Right forelimb (tissue), 1 donor: ENCODE results near the gene NDRG2.

Source experiments
- DNase-seq: peaks from one replicate; pipeline ENCODE4 v3.0.0-alpha.2; 2018

The NDRG2 gene

DNA sequence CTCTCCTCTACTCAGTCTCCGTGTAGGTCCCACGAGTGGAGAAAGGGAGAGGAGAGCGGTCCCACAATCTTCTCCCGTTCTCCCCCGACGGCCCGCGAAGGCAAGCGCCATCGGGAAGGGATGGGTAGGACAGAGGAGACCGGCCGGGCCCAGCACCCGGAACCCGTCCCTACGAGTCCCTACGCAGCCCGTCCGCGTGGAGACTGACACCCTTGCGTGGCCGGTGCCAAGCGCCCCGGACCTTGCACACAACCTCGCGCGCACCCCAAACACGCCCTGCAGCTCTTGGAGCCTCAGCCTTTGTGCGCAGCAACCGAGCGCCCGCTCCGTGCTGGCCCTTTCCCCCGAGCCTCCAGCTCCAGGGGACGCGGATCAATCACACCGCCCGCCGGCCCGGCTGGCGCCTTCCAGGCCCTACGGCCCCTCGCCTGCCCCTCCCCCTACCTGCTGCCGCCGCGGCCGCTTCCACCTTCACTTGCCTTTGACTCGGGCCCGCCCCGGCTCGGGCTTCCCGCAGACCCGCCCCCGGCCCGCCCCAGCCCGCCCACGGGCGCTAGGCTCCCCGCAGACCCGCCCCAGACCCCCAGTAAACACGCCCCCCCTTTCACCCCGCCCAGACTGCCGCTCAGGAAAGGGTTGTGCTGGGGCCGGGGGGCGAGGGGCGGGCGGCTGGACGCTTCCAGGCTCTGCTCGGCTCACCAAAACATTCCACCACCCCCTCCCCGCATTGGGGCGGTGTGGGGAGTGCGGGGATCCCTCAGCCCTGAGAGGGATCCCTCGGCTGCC is at the start of gene NDRG2:
Gene NDRG2 (minus strand): TSS at position 477 of the 786 bp plus-strand sequence. CDS start 1,746 bp downstream, outside the sequence.
- DNase-seq, result peak; percentile 87

DNA sequence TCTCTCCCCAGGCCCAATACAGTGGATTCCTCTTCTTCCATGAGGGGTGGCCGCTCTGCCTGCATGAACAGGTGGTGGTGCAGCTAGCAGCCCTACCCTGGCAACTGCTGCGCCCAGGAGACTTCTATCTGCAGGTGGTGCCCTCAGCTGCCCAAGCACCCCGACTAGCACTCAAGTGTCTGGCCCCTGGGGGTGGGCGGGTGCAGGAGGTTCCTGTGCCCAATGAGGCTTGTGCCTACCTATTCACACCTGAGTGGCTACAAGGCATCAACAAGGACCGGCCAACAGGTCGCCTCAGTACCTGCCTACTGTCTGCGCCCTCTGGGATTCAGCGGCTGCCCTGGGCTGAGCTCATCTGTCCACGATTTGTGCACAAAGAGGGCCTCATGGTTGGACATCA is 49.1 kb upstream of the NDRG2 start:
- no peak for DNase-seq

DNA sequence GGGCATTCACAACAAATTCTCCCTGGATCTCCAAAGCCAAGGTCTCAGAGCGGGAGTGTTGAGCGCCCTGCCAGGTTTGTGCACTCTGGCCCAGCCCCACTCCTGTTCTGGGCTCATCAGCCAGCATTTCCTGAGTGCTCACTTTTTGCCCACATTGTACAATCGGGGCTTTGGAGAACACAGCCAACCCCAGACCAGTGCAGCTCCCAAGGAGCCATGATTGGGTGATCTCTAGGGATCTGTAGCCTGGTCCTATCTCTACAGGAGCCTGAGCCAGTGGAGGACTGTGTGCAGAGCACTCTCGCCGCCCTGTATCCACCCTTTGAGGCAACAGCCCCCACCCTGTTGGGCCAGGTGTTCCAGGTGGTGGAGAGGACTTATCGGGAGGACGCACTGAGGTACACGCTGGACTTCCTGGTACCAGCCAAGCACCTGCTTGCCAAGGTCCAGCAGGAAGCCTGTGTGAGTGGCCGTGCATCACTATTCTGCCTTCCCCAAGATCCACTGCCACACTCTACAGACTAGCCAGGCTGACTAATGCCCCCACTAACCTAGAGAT is 48.0 kb upstream of the NDRG2 start:
- no peak for DNase-seq

DNA sequence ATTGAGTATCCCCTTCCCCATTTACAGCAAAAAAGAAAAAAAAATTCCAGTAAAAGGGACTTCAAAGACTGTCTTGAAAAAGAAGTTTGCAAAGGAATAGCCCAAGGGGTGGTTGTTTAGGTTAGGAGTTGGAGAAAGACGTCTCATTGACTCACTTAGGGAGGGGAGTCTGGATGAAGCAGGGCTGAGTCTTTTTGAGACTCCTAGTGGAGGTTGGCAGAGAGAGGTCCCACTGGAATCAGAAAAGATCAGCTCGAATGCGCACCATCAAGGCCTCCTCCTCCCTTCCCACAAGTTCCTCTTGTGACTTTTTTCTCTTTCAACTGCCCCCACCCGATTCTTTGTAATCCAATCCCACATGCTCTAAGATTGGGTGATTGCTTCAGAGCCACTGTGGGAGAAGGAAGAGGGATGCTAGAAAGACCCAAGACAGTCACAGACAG is 47.2 kb upstream of the NDRG2 start:
- no peak for DNase-seq

DNA sequence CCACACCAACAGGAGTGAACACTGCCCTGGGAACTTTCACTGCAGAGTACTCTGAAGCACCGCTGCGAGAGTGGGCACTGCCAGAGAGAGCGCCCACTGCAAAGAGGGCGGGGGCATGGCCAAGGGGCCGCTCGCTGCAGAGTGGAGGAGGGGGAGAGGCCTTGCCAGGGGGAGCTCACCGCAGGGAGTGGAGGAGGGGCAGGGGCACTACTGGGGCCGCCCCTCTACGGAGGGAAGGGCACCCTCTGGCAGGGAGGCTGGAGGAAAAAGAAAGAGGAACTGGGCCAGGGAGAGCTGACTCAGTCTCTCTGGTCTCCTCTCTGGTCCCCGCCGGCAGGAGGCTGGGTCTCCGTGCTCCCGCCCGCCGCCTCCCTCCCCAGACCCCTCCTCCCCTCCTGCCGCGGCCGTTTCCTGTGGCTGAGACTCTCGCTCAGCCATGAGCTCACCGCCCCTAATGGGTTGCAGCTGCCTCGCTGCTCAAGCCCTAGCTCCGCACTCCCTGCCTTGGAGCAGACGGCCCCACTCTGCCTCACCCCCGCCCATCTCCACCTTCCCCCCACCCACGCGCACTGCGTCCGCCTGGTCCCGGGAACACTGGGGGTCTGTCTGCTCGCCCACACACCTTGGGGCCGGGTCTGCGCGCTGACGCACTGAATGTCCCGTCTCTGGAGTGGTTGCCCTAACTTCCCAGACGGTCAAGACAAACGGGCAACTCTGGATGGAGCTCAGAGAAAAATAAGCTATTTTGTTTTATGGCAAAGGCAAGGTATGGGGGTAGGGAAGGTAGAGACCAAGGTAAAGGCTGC is 46.6 kb upstream of the NDRG2 start:
- DNase-seq, result peak; percentile 95

DNA sequence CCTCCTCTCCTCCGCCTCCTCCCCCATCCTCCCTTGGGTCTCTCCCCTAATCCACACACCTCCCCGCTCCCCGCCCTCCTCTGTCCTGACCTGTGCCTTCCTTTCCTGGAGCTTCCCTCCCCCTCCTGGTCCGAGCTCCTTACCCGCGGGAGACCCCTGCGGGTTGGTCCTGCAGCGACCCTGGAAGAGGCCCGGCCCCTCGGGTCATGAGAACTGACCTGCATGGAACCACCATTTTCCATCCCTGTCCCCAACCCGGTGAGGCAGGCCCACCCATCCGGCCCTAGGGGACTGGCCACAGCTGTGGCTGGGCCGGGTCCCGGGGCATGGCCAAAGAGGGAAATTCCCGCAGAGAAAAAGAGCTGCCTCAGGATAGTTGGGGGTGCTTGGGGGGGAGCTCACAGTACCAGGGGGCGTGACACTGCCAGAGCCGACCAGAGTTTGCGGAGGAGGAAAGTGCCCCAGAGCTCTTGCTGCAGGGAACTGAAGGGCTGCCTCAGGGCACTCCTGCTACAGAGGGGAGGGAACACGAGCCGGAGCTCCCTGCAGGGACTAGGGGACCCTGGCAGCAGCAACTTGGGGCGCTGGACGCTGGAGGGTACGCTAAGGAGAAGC is 45.9 kb upstream of the NDRG2 start:
- peak; percentile 80 for DNase-seq

DNA sequence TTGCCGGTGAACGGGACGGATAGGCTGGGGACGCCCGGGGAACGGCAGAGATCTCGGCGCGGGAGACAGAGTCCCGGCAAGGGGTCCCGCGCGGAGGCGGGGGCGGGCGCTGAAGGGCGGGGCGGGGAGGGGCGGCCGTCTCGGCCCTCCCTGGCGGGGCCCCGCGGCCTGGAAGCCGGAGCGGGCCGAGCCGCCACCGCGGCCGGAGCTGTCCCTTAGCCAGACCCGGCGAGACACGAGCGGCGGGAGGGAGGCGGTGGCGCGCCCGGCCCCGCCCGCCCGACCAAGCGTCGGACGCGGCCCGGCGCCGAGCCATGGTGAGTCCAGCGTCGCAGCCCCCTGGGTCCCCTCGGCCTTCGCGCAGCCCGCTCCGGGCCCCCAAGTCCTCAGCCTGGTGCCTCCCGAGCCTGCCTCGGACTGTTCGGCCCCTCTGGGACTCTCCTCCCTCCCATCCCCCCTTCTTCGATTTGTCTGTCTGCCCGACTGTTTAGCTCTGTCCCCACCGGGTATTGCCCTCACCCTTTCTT is 45.3 kb upstream of the NDRG2 start, which contains the start of gene ARHGEF40:
Gene ARHGEF40 (plus strand): TSS at position 222 of the 527 bp plus-strand sequence. CDS start 93 bp downstream, at position 315.
- DNase-seq, result peak; percentile 86

DNA sequence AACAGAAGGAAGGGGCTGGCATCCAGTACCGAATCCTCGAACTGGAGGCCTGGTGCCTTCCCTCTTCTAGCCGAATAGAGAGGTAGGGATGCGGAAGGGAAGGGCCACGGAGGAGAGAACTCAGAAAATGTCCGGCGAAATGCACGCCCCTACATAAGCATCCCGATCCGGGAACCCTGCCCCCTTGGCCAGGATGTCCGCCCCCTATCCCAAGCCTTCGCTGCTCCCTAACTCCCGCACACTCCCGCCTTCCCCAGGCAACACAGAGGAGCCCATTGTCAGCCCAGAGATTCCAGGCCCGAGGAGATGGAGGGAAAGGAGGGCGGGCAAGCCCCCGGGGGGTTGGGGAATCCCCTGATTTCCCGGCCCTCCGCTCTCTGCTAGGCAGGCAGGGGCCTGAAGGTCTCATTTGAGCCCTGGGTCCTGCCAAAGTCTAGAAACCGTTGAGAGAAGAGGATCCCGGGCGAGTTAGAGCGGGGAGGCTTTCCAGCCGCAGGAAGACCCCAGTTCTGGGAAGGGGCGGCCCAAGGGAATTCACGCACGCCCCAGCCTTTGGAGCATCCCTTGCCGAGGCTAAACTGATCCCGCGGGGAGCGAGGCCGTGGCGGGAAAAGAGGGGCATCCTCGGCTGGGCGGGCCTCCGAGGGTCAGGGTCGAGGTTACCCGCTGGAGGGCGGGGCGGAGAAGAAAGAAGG is 44.7 kb upstream of the NDRG2 start:
- DNase-seq, result peak; percentile 88

DNA sequence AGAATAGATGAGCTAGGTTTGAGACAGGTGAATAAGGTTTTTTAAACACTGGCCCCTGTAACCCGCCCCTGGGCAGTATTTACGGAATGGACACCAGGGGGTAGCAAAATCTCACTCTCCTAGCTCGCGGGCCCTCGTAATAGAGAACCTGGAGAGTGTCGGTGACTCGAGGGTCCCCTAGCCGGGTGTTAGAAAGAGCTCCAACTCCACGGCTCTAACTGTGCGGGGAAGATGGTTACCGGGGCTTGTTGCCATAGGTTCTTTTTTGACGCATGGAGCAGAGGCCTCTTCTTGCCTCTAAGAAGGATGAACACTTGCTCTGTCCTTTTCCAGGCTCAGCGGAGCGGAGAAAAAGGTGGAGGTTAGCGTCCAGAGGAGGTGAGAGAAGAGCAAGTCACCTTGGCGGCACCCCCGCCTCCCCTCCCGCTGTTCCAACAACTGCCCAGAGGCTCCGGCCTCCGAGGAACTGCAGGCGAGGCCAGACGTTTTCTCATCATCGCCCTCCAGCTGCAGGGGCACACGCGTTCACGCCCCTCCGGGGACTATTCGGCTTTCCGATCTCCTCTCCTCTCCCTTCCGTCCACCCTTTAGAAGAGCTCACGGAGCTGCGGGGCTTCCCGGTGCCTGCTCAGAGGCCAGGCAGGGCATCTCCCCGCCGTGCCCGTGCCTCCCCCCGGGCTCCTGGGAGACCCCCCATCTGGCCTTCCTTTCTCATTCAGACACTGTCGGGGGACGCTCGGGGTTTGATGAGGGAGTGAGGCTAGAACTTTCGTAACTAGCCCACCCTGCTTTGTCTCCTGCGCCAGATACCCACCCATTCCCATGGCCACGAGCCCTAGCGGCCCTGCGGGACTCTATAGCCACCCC is 43.9 kb upstream of the NDRG2 start:
- peak; percentile 78 for DNase-seq

DNA sequence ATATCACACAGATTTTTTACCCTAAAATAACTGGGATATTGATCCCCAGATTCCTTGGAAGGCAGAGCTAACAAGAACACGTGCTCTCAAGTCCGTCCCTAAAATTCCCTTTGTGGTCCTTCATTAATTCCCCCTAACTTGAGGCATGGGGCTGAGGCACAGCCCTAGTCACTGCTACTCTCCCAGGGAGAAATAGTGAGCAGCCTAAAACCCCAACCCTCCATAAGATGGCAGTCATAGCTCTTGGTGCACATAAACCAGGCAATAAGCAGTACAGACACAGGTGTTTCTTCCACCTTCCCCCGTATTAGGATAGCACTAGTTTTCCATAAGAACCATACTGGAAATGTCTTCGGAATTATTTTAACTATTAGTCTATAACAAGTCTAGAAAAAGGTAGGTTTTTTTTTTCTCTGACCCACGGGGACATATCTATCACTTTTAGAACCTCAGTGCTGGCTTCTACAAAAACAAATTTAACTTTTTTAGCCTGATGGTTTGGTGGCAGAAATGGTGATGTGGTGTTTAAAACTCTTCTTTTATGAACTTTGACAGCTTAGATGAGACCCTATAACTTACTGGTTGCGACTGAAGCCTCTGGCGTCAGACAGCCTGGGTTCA is 42.1 kb upstream of the NDRG2 start:
- no peak for DNase-seq

DNA sequence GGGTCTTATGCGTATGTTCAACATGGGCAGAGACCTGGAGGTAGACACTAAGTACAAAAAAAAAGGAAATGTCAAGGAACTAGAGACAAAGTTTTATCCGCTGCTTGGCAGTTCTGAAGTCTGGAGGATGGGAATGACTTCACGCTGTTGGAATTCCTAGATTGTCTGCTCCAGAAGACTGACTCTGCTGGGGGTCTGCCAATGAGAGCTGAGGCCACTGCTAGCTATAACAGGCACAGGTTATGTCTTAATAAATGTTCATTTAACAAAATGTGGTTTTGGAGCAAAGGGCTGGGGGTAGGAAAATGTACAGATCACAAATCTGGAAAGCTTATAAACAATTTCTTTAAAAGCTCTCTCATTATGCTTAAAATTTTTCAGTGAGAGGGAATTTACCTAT is 38.6 kb upstream of the NDRG2 start:
- no peak for DNase-seq

DNA sequence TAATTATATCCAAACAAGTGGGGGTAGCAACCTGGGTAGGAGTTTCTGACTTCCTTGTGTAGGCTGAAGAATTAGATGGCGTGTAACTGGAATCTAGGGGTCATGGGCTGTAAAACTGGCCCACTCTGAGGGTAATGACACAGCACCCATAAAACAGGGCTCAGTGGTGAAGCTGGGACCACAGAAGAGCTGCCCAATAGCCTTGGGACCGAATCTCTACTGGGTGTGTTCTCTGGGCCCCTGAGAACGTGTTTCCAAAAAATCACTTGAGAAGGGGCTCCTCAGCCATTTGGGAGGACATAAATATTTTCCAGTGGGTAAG is 36.4 kb upstream of the NDRG2 start:
- no peak for DNase-seq

DNA sequence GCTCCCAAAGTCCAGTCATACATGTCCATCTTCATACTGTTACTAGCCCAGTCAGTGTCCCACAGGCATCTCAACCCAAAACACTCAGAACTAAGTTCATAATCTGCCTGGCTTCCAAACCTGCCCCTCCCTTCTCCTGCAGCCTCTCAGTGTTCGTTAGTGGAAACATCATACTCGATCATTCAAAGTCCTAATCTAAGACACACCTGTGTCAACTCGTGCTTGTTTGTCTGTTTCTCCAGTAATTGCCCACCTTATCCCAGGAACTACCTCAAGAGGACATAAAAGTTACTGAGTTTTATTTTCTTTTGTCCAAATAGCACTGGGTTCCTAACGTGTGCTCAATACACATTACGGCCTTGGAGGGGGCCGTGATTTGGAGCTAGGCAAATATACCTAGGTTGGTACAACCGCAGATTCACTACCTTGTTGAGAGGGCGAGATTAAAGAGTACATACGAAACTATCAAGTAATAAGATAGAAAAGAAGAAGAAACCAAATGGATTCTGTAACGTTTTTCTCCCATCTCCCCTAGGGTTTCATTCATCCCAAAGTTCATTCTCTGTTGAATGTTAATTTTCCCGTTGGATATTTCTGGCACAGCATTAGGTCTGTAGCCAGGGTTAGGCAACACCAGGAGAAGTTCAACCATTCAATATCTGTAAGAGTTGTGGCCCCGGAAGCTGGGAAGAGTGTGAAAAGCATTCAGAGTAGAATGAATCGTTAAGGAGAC is 35.9 kb upstream of the NDRG2 start:
- no peak for DNase-seq

DNA sequence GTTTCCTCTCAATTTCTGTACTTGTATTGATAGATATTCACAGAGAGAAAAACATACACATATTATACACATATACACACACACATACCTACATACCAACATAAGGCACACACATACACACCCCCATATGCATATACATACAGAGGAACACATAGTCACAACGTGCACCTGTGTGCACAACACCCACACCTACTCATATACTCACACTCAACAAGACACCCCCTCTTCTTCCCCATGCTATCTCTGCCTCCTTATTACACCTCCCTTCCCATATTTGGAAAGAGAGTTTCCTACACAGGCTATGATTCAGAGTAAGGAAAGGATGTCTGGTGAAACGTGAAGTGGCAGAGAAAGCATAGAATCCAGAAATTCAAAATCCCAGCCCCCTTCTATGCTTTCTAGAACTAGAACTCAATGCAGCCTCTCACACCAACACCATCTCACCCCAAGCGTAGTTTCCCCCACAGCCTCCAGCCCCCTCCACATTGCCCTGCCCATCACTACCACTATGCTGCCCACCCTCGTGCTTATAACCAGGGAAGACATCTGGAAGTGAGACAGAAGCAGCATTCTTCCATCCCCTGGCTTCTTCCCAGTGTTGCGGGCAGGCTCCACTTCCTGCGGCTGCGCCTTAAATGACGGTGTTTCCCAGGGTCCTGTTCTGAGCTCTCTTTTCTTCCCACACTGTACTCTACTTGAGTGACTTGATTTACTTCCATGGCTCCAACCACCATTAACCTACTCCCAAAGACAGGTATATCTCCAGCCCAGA is 35.2 kb upstream of the NDRG2 start:
- DNase-seq, result no peak

DNA sequence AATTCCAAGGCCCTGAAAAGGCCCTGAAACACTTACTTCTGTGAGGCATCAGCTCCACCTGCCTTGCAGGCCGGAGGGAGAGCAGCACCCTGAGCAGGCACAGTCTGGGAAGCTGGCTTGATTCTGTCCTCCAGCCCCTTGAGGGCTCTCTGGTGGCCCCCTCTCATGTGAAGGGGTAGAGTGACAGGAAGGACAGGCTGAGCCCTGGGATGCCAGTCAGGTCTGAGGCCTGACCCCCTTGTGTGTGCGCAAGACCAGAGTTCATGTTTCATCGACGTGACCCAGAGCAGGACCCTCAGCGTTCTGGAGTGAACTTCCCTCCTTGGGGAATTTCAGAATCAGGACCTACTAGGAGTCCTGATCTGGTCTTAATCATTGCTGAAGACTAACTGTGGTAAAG is 34.0 kb upstream of the NDRG2 start:
- no peak for DNase-seq

DNA sequence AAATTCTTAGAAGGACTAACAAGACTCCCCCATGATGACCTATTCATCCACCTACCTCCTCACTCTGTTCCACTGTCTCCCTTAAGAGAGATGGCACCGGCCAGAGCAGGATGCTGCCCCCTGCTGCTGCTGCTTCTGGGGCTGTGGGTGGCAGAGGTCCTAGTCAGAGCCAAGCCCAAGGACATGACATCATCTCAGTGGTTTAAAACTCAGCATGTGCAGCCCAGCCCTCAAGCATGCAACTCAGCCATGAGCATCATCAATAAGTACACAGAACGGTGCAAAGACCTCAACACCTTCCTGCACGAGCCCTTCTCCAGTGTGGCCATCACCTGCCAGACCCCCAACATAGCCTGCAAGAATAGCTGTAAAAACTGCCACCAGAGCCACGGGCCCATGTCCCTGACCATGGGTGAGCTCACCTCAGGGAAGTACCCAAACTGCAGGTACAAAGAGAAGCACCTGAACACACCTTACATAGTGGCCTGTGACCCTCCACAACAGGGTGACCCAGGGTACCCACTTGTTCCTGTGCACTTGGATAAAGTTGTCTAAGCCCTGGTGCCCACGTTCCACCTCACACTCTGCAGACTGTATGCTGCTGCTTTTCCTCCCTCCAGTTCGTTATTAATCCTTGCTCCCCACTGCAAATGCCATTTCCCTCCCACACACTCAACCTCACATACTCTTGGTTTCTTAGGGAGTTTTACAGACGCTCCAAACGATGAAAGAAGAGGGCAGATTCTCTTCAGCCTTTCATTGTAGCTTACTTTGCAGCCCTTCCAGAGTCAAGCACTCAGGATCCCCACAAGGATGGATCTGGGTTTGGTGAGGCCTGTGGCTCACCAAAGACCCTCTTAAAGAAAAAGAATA is 33.2 kb upstream of the NDRG2 start, which contains the start of gene RNASE8:
Gene RNASE8 (plus strand): TSS at position 20 of the 873 bp plus-strand sequence. CDS start 71 bp downstream, at position 91.
- DNase-seq, result no peak

DNA sequence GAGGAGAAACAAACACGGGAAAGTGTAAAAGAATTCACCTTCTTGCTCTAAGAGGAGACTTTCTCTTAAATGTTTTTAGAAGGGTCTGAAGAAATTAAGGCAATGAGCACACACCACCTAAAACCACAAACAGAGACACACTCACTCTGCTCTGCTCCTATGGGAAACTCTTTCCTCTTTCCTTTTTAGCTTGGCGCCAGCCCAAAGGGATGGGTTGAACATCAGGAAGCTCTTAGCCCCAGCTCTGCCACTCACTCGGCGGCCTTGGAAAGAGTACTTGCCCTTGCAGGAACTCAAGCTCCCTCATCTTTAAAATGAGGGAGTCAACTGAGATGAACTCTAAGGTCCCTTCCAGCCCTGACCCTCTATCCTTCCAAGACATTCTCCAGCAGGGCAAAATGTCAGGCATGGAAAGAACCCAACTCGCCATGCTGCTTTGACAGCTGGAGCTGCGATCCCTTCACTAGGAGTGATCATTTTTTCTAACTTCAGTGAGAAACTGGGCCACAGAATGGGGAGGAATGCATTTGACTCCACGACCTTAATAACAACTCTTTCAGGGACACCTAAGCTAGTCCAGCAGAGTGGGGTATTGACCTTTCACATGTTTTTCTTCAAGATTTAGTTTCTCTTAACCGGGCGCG is 31.8 kb upstream of the NDRG2 start:
- DNase-seq, result no peak
